ENCODE data around the gene SERPING1.

The SERPING1 gene

GRCh38 chr11:57622263-57622662 is 24.8 kb downstream of the SERPING1 start:
- Histone ChIP-seq H3K27me3 (ENCODE audit: insufficient read depth, poor library complexity, severe bottlenecking) (no peaks in the 10 kb centered on the region), H3K27ac (replicated peaks) (no peak overlapping the region), H3K4me3 (replicated peaks; ENCODE audit: insufficient read depth, low read length) (no peak overlapping the region)
- no peak for DNase-seq (ENCODE audit: low read depth in 1 of 2, low spot score in 1 of 2)
- TF ChIP-seq SPI1 (IDR thresholded peaks at IDR 0.05; ENCODE audit: borderline replicate concordance, low read depth) (no peak), GABPA (IDR thresholded peaks at IDR 0.05; ENCODE audit: low read depth) (no peak), POLR2AphosphoS5 (IDR thresholded peaks at IDR 0.05; ENCODE audit: low read depth) (no peak), CTCF (IDR thresholded peaks at IDR 0.05; ENCODE audit: insufficient read depth, low read length) (no peak), REST (IDR thresholded peaks at IDR 0.05; ENCODE audit: insufficient replicate concordance, low read depth) (no peak)

- Histone ChIP-seq H3K27me3 (ENCODE audit: insufficient read depth, poor library complexity, severe bottlenecking) (no peaks in the 10 kb centered on the region), H3K27ac (replicated peaks) (no peak overlapping the region), H3K4me3 (replicated peaks; ENCODE audit: insufficient read depth, low read length) (no peak overlapping the region)
- TF ChIP-seq POLR2AphosphoS5 (IDR thresholded peaks at IDR 0.05; ENCODE audit: low read depth): no peak
- no peak for TF ChIP-seq CTCF (IDR thresholded peaks at IDR 0.05; ENCODE audit: insufficient read depth, low read length)
- no peak for TF ChIP-seq SPI1 (IDR thresholded peaks at IDR 0.05; ENCODE audit: borderline replicate concordance, low read depth)
- DNase-seq (ENCODE audit: low read depth in 1 of 2, low spot score in 1 of 2): no peak
Observed at GRCh38 chr11:57624864-57625263, 27.4 kb downstream of the SERPING1 start.

- no peak for DNase-seq (ENCODE audit: low read depth in 1 of 2, low spot score in 1 of 2)
- no peak overlapping the region for H3K4me3 ChIP-seq (replicated peaks; ENCODE audit: insufficient read depth, low read length)
- no peaks in the 10 kb centered on the region for H3K27me3 ChIP-seq (ENCODE audit: insufficient read depth, poor library complexity, severe bottlenecking)
- no peak overlapping the region for H3K27ac ChIP-seq (replicated peaks)
- TF ChIP-seq POLR2AphosphoS5 (IDR thresholded peaks at IDR 0.05; ENCODE audit: low read depth) (no peak), GABPA (IDR thresholded peaks at IDR 0.05; ENCODE audit: low read depth) (no peak), CTCF (IDR thresholded peaks at IDR 0.05; ENCODE audit: insufficient read depth, low read length) (no peak), REST (IDR thresholded peaks at IDR 0.05; ENCODE audit: insufficient replicate concordance, low read depth) (no peak), SPI1 (IDR thresholded peaks at IDR 0.05; ENCODE audit: borderline replicate concordance, low read depth) (no peak)
Observed at GRCh38 chr11:57626895-57627294, 29.4 kb downstream of the SERPING1 start.

- no peak for DNase-seq (ENCODE audit: low read depth in 1 of 2, low spot score in 1 of 2)
- TF ChIP-seq SPI1 (IDR thresholded peaks at IDR 0.05; ENCODE audit: borderline replicate concordance, low read depth) (no peak), REST (IDR thresholded peaks at IDR 0.05; ENCODE audit: insufficient replicate concordance, low read depth) (no peak), CTCF (IDR thresholded peaks at IDR 0.05; ENCODE audit: insufficient read depth, low read length) (no peak), GABPA (IDR thresholded peaks at IDR 0.05; ENCODE audit: low read depth) (no peak), POLR2AphosphoS5 (IDR thresholded peaks at IDR 0.05; ENCODE audit: low read depth) (no peak)
- Histone ChIP-seq H3K4me3 (replicated peaks; ENCODE audit: insufficient read depth, low read length) (no peak overlapping the region), H3K27ac (replicated peaks) (no peak overlapping the region), H3K27me3 (ENCODE audit: insufficient read depth, poor library complexity, severe bottlenecking) (no peaks in the 10 kb centered on the region)
Observed at GRCh38 chr11:57630171-57630570, 32.7 kb downstream of the SERPING1 start.

Measured in HL-60 (cell line).